ENCODE measurements around the gene METTL8.
A peak's percentile ranks its signal among the peaks of the same experiment; 100 is the strongest.

Gene METTL8

GRCh38 chr2:171327043-171327496 is 106.7 kb downstream of the METTL8 start:
- Histone ChIP-seq H3K27me3 (replicated peaks; ENCODE audit: control insufficient read depth, insufficient read depth, low read length) (no peaks in the 10 kb centered on the region), H3K36me3 (ENCODE audit: control insufficient read depth, insufficient read depth, low read length) (peaks cover 1% of the 10 kb centered on the region; the same call in 1 of the 2 replicates), H3K4me3 (replicated peaks; ENCODE audit: low read depth, low read length) (no peak overlapping the region)
- no peak for TF ChIP-seq CTCF (IDR thresholded peaks at IDR 0.05; ENCODE audit: insufficient read depth, low read length, poor library complexity, severe bottlenecking)
- DNase-seq (ENCODE audit: extremely low read depth, insufficient read length) = no peak

- TF ChIP-seq CTCF (IDR thresholded peaks at IDR 0.05; ENCODE audit: insufficient read depth, low read length, poor library complexity, severe bottlenecking) = no peak
- DNase-seq (ENCODE audit: extremely low read depth, insufficient read length) = peak; percentile 52
- H3K27me3 ChIP-seq (replicated peaks; ENCODE audit: control insufficient read depth, insufficient read depth, low read length) = no peaks in the 10 kb centered on the region
- H3K36me3 ChIP-seq (ENCODE audit: control insufficient read depth, insufficient read depth, low read length) = peaks cover 1% of the 10 kb centered on the region
- peak overlapping the region; percentile 23 for H3K4me3 ChIP-seq (replicated peaks; ENCODE audit: low read depth, low read length)
Observed at GRCh38 chr2:171325886-171326585, 107.8 kb downstream of the METTL8 start.

GRCh38 chr2:171323971-171324528 is 109.7 kb downstream of the METTL8 start:
- Histone ChIP-seq H3K4me3 (replicated peaks; ENCODE audit: low read depth, low read length) (peak overlapping the region; percentile 40), H3K36me3 (ENCODE audit: control insufficient read depth, insufficient read depth, low read length) (peaks cover 1% of the 10 kb centered on the region), H3K27me3 (replicated peaks; ENCODE audit: control insufficient read depth, insufficient read depth, low read length) (no peaks in the 10 kb centered on the region)
- peak; percentile 68 for DNase-seq (ENCODE audit: extremely low read depth, insufficient read length)
- TF ChIP-seq CTCF (IDR thresholded peaks at IDR 0.05; ENCODE audit: insufficient read depth, low read length, poor library complexity, severe bottlenecking) = no peak

GRCh38 chr2:171322928-171323327 is 110.9 kb downstream of the METTL8 start:
- Histone ChIP-seq H3K36me3 (ENCODE audit: control insufficient read depth, insufficient read depth, low read length) (peaks cover 1% of the 10 kb centered on the region), H3K27me3 (replicated peaks; ENCODE audit: control insufficient read depth, insufficient read depth, low read length) (no peaks in the 10 kb centered on the region), H3K4me3 (replicated peaks; ENCODE audit: low read depth, low read length) (no peak overlapping the region)
- DNase-seq (ENCODE audit: extremely low read depth, insufficient read length) = no peak
- no peak for TF ChIP-seq CTCF (IDR thresholded peaks at IDR 0.05; ENCODE audit: insufficient read depth, low read length, poor library complexity, severe bottlenecking)

- no peak for DNase-seq (ENCODE audit: extremely low read depth, insufficient read length)
- no peak for TF ChIP-seq CTCF (IDR thresholded peaks at IDR 0.05; ENCODE audit: insufficient read depth, low read length, poor library complexity, severe bottlenecking)
- Histone ChIP-seq H3K27me3 (replicated peaks; ENCODE audit: control insufficient read depth, insufficient read depth, low read length) (no peaks in the 10 kb centered on the region), H3K36me3 (ENCODE audit: control insufficient read depth, insufficient read depth, low read length) (peaks cover 3% of the 10 kb centered on the region), H3K4me3 (replicated peaks; ENCODE audit: low read depth, low read length) (no peak overlapping the region)
Observed at GRCh38 chr2:171320731-171321130, 113.1 kb downstream of the METTL8 start.

All from GM06990 (cell line).